HG03354 (cell line): ENCODE results near the gene RNF144A.
"Not testable (repeated sequence)": the region's sequence is repeated elsewhere in the genome, so short reads cannot be mapped to it uniquely, and the experiment has no call there.

Experiments
- ATAC-seq: cut with Tn5 transposase; IDR thresholded peaks from one replicate; pipeline ENCODE4 v1.9.1; 2021; ENCODE audit warnings: mild to moderate bottlenecking; ENCODE audit not compliant: unreplicated experiment, poor library complexity, severe bottlenecking

The RNF144A gene

GRCh38 chr2:6917071-6917760 lies at the start of gene RNF144A:
Gene RNF144A, plus strand, starts transcription at chr2:6917412. Its CDS starts 79,515 bp downstream, at chr2:6996927.
- ATAC-seq = peak; percentile 87

- ATAC-seq = peak; percentile 71
Measured at GRCh38 chr2:6872394-6872793, 44.8 kb upstream of the RNF144A start.

- no peak for ATAC-seq
Measured at GRCh38 chr2:6874032-6874431, 43.2 kb upstream of the RNF144A start.

- no peak for ATAC-seq
Measured at GRCh38 chr2:6876309-6876708, 40.9 kb upstream of the RNF144A start.

- peak; percentile 78 for ATAC-seq
Measured at GRCh38 chr2:6877402-6878304, 39.6 kb upstream of the RNF144A start, which contains the start of gene RSAD2. Gene RSAD2, plus strand, starts transcription at chr2:6877777. Its CDS starts 24 bp downstream, at chr2:6877801.

- ATAC-seq = no peak
Measured at GRCh38 chr2:6878549-6878948, 38.7 kb upstream of the RNF144A start.

- ATAC-seq = no peak
Measured at GRCh38 chr2:6879011-6879410, 38.2 kb upstream of the RNF144A start.

GRCh38 chr2:6880200-6880733 lies 36.9 kb upstream of the RNF144A start:
- no peak for ATAC-seq

- ATAC-seq = no peak
Measured at GRCh38 chr2:6881046-6881445, 36.2 kb upstream of the RNF144A start.

GRCh38 chr2:6881516-6881915 lies 35.7 kb upstream of the RNF144A start:
- no peak for ATAC-seq

- no peak for ATAC-seq
Measured at GRCh38 chr2:6883448-6884122, 33.6 kb upstream of the RNF144A start.

- ATAC-seq = no peak
Measured at GRCh38 chr2:6885551-6885950, 31.7 kb upstream of the RNF144A start.

GRCh38 chr2:6885968-6886367 lies 31.2 kb upstream of the RNF144A start:
- no peak for ATAC-seq

GRCh38 chr2:6887751-6888192 lies 29.4 kb upstream of the RNF144A start:
- ATAC-seq = no peak

- ATAC-seq = no peak
Measured at GRCh38 chr2:6888724-6889123, 28.5 kb upstream of the RNF144A start.

- ATAC-seq = no peak
Measured at GRCh38 chr2:6893876-6894482, 23.2 kb upstream of the RNF144A start.

- peak; percentile 64 for ATAC-seq
Measured at GRCh38 chr2:6896930-6897759, 20.1 kb upstream of the RNF144A start.

- ATAC-seq = not testable (repeated sequence)
Measured at GRCh38 chr2:6902581-6902980, 14.6 kb upstream of the RNF144A start.

GRCh38 chr2:6905668-6906067 lies 11.5 kb upstream of the RNF144A start:
- no peak for ATAC-seq
